Stimulated activated CD4-positive, alpha-beta T cell treated with anti-CD3 and anti-CD28 coated beads, Interleukin-15, amount 100 ng/mL, for 48 hours (primary cell): ENCODE measurements around the gene KCTD13.
"Not testable (repeated sequence)": the region's sequence is repeated elsewhere in the genome, so short reads cannot be mapped to it uniquely, and the experiment has no call there.

Experiments
- DNase-seq, 2 donors: peaks; one replicate each; pipeline ENCODE4 v3.0.0-alpha.2; 2020; ENCODE audit warnings: low read depth in 2 of 2

KCTD13 gene

DNA sequence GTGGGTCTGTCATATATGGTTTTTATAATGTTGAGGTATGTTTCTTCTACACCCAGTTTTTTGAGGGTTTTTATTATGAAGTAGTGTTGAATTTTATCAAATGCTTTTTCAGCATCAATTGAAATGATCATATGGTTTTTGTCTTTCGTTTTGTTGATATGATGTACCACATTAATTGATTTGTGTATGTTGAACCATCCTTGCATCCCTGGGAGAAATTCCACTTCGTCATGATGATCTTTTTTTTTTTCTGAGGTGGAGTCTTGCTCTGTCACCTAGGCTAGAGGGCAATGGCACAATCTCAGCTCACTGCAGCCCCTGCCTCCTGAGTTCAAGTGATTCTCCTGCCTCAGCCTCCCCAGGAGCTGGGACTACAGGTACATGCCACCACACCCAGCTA lies 21.9 kb upstream of the KCTD13 start:
- DNase-seq, result no peak

DNA sequence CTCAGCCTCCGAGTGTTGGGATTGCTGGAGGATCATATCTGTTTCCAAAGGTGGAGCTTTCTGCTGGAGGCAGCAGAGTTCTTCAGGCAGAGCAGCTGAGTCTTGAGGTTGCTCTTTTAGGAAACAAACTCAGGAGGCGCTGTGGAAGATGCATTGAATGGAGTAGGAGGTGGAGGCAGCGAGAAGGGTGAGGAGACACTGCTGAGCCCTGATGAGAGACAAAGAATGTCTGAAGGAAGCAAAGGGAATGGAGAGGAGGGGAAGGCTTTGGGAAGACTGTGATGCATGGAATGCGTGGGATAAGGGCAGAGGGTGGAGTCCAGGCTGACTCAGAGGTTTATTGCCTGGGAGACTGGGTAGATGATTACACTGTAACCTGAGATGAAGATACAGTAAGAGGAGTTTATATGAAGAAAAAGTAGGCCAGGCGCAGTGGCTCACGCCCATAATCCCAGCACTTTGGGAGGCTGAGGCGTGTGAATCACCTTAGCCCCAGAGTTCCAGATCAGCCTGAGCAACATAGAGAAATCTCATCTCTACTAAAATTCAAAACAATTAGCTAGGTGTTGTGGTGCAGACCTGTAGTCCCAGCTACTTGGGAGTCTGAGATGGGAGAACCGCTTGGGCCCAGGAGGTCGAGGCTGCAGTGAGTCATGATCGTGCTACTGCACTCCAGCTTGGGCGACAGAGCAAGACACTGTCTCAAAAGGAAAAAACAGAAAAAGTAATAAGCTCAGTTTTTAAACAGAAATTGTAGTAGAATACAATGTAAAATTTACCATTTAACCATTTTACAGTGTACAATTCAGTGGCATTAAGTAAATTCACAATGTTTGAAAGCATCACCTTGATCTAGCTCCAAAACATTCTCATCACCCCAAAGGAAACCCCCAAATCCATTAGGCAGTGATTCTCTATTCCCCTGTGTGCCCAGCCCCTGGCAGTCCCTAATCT lies 18.1 kb upstream of the KCTD13 start:
- DNase-seq, result no peak

DNA sequence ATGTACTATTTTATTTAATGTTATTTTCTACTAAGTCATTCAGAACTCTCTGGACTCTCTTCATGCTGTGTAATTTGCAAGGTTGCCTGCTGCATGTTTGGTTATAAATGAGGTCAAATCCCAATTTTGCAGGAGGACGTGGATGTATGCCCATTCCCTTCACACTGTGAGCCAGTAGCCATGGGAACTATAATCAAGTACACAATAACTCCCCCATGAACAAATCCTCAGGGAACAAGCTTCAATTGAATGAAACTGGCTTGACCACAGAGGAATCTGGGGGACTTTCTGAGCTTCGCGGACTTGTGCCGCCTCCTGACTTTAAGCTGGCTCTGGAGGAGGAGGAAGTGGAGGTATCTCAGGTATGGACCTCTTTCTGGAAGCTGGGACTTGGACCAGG lies 14.6 kb upstream of the KCTD13 start:
- DNase-seq, result no peak

DNA sequence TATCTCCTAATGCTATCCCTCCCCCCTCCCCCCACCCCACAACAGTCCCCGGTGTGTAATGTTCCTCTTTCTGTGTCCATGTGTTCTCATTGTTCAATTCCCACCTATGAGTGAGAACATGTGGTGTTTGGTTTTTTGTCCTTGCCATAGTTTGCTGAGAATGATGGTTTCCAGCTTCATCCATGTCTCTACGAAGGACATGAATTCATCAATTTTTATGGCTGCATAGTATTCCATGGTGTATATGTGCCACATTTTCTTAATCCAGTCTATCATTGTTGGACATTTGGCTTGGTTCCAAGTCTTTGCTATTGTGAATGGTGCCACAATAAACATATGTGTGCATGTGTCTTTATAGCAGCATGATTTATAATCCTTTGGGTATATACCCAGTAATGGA lies 5.7 kb upstream of the KCTD13 start:
- DNase-seq, result not testable (repeated sequence)

DNA sequence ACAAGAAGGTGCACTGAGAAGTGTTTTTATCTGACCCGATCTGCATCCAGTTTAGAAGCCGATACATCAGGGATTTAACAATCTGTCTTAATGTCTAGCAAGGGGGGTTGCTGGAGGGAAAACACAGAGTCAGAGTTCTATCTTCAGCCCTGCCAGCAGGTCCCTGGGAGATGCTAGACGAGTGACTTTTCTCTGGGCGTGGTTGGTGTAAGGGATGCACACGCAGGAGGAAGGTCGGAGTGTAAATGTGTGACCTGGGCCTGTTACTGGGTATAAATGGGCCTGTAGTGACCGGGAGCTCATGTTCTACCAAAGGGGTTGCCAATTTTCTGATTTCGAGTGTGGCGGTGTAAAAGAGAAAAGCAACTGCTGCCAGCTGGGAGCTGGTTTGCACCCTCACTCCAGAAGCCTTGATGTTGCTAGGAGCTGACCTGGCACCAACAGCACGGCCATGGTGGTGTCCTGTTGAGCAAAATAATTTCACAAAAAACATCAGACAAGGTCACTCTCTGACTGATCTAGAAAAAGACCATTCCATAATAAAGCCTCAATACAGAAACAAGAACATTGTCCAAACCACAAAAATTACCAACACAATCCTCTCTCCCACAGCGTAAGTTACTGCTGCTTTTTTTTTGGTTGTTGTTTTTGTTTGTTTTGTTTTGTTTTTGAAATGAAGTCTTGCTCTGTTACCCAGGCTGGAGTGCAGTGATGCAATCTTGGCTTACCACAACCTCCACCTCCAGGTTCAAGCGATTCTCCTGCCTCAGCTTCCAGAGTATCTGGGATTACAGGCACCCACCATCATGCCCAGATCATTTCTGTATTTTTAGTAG lies 1.3 kb upstream of the KCTD13 start:
- no peak for DNase-seq

DNA sequence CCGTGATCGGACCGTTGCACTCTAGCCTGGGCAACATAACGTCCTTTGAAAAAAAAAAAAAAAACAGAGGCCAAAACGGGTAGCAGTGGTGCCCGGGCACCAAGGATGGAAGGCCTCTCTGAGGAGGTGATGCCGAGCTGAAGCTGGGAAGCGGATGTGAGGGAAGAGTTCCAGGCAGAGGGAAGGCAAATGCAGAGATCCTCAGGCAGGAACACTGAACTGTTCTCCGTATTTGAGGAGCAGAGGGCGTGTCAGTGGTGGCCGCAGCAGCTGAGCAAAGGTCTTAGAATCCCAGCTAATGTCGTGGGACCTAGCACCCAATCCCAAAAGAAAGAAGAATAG lies 656 bp upstream of the KCTD13 start:
- no peak for DNase-seq

DNA sequence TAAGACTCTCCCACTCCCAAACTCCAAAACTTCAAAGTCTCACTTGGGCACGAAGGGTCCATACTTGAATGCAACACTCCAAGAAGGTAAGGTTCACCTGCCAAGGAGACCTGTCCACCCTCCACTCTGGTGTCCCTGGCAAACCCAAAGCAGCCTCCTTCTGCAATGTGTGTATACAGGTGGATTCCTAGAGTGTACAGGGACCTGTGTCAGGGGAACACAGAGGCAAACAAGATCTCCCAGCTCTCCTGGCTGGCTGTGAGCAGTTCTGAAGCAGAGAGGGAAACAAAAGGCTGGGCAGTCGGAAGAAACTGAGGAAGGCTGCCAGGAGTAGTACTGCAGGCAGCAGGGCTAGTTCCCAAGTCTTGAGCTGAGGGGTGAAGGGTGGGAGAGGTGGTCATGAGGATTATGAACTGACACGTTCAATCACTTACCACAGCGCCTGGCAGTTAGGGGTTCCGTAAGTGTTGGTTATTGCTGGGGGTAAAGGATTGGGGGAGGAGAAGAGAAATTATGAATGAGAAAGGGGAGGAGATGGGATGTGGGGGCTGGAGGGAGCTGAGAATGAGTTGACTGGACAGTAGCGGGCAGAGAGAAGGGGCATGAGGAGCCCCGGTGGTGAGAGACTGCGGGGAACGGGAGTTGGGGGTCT lies 795 bp downstream of the KCTD13 start:
- DNase-seq, result no peak

DNA sequence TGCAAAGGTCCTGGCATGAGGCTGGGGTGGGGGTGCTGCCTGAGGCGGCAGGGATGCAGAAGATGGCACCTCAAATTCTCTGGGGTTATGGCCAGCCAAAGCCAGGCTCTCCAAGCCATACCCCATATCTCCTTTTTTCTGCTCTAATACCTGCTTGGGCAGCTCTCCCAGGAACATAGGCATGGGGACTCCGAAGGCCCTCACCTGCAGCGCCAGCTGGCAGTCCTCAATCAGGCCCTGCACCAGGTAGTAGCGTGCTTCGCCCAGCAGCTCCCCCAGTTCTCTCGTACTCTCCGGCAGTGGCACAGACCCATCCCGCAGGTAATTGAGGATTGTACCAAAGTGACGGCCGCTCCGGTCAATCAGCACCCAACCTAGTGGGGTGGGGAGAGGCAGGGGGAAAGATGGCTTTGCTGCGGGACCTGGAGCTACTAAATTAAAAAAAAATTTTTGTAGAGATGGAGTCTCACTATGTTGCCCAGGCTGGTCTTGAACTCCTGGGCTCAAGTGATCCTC lies 3.0 kb downstream of the KCTD13 start:
- no peak for DNase-seq

DNA sequence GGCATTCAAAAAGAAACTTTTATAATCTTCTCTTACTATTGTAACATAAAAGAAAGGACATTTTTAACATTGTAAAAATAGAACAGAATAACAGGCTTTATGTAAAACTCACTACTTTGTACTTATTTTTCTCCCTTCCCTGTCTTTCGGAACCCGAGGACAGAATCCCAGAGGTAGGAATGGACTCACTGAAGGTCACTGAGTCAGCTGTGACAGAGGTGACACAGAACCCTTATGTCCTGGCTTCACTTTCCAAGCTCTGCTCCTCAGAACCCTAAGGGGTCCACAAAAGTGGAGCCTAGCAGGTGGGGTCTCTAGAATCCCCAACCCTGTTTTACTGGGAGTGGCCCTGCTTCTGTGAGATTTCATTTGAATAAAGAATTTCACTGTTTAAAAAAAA lies 3.7 kb downstream of the KCTD13 start:
- DNase-seq, result no peak

DNA sequence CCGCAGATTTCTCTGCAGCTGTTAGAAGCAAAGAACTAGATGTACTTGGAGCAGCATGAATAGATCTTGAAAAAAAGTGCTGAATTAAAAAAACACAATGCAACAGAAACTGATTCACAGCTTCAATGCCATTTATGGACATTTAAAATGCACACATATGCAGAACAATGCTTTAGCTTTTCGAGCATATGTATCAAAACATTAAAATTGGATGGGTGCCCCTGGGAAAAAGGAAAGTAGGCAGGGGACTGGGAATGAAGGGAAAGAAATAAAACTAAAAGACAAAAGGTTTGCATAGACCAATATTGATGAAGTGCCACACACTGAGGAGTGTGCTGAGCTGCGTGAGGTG lies 5.0 kb downstream of the KCTD13 start:
- DNase-seq, result no peak

DNA sequence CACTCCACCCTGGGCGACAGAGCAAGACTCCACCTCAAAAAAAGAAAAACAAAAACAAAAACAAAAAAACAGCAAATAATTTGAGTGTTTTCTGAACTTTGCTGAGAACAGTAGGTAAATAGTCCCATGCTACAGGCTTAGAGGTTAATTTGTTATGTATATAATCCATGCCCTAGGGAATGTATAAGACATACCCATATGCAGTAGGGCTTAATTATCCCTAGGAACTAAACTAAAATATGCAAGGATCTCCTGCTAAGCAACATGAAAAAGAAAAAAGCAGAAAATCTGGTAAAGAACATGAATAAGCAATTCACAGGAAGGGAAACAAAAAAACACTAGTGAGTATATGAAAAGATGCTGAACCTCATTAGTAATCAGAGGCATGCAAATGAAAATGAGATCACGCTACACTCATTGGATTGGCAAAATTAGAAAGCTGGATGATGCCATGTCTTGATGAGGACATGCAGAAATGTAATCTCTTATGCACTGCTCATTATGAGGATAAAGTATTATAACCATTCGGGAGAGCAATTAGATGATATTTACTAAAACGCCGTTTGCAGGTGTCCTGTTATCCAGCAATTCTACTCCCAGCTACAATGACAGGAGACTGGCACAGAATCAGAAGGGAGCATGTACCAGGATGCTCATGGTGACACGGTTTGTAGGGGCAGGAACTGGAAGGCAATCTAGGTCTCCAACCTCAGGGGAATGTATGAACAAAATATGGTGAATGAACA lies 5.6 kb downstream of the KCTD13 start:
- DNase-seq, result no peak

DNA sequence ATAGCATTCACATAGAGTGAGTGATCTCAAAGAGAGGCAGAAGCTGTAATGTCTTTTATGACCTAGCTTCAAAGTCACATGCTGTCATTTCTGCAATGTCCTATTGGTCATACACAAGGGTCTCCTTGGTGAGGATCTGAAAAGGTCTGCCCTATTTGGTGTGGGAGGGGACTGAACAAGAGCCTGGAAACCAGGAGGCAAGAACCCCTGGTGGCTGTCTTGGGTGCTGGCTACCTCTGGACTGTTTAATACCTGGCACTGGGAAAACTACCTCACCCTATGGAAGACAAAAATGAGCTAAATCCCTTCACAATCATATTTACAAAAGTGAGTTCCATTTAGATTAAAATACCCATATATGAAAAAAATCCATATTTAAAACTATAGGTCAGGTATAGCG lies 9.0 kb downstream of the KCTD13 start:
- DNase-seq, result no peak

DNA sequence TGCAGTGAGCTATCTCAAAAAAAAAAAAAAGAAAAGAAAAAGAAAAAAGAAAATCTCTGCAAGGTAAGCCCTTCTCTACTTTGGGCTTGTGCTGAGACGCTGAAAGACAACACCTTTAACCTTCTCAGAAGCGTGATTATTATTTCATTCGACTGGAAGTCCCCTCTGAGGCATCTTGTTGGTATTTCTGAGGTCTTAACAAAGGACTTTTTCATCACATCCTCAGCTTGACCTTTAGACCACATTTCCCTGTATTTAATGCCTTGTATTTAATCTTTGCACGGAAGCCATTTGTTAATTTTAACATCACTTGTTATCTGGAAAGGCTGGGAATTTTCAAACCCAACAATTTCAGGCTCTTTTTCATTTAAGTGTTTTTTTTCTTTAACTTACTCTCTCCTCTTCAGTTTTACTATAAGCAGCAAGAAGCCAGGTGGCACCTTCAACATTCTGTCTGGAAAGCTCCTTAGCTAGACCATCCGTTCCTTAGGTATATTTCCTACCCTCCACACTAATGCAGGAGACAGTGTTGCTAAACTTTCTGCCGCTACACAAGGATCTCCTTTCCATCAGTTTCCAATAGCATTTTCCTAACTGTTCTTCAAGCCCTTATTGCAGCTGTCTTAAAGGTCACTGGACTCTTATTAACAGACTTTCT lies 10.3 kb downstream of the KCTD13 start:
- no peak for DNase-seq

DNA sequence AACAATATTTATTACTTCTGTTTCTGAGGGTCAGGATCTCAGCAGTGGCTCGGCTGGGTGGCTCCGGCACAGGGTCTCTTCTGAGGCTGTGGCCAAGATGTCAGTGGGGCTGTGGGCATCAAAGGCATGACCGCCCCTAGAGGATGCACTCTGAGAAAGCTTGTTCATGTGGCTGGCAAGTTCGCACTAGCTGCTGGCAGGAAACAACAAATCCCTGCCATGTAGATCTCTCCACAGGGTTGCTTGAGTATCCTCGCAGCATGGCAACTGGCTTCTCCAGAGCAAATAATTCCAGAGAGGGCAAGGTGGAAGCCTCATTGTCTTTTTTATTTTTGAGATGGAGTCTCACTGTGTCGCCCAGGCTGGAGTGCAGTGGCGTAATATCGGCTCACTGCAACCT lies 12.5 kb downstream of the KCTD13 start:
- no peak for DNase-seq

DNA sequence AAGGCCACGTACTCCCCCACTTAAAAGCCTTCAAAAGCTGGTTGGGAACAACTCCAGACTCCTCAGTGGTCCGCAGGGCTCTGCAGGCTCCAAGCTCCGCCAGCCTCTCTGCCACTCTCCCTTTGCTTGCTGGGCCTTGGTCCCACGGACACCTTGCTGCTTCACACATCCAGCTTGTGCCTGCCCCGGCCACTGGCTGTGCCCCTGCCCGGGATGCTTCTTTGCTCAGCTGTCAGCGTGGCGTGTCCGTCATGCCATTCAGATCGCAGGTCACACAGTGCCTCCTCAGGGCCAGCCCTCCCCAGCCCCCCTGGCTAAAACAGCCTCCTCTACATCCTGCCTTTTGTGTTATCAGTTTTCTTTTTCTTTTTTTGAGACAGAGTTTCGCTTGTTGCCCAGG lies 13.9 kb downstream of the KCTD13 start:
- no peak for DNase-seq

DNA sequence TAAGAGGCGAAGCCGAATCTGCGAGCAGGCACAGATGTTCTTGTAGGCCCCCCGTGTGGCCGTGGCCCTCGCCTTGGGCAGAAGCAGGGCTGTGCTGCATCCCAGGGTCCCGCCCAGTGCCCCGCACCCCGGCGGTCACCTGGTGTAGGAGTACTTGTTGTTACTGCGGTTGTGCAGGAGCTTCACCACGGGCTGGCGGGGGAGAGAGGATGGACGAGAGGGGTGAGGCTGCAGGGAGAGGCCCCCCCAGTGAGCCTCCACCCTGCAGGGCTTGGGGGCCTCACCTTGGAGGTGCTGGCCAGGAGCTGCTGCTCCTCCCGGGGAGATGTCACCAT lies 14.4 kb downstream of the KCTD13 start:
- no peak for DNase-seq

DNA sequence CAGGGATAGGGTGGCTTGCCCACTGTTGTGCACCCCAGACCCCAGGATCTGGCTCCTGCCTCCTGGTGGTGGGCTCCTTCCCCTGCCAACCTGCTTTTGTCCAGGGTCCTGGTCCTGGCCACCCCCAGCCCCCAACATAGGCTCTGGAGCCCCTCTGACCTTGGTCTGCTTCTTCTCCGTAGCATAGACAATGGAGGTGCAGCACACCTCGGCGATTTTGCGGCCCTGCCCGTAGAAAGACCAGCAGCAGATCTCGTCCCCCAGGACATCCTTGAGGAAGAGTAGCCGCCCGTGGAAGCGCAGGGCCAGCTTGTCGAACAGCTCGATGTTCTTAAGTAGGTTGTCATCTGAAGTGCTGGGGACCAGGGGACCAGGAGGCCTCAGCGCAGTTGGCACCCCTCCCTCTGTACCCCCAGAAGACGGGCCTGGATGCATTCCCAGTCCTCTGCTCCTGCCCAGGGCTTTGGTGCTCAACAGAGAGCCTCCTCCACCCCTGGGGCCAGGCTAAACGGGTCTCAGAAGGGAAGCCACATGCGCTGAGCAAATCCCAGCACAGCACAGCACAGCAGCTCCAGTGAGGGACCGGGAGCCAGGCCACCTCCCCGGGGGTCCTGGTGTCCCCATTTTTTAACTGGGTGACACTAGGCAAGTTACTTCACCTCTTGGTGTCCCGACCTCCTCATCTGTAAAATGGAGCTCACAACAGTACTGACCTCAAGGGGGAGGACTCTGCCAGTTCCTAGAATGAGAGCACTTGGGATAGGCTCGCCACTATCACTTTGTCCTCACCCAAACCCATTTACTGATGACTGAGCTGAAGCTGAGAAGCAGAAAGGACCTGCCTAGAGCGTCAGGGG lies 15.0 kb downstream of the KCTD13 start:
- no peak for DNase-seq

DNA sequence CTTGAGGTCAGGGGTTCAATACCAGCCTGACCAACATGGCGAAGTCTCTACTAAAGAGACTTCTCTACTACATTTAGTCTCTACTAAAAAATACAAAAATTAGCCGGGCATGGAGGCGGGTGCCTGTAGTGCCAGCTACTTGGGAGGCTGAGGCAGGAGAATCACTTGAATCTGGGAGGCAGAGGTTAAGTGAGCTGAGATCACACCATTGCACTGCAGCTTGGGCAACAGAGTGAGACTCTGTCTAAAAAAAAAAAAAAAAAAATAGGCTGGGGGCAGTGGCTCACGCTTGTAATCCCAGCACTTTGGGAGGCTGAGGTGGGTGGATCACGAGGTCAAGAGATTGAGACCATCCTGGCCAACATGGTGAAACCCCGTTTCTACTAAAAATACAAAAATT lies 16.2 kb downstream of the KCTD13 start:
- not testable (repeated sequence) for DNase-seq

DNA sequence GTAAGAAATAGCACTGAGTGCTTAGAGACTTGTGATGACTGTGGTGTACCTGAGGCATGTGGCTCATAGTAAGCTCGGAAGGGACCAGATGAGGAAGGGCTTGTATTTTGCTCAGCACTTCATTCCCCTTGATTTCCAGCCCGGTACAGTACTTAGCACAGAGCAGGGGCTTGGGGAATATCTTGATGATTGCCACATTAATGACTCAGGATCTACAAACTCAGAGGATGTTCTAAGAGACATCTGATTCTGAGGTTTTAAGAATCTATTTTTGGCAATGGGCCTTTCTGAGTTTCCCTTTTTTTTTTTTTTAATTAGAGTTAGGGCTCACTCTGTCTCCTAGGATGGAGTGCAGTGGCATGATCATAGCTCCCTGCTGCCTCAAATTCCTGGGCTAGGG lies 16.6 kb downstream of the KCTD13 start:
- no peak for DNase-seq

DNA sequence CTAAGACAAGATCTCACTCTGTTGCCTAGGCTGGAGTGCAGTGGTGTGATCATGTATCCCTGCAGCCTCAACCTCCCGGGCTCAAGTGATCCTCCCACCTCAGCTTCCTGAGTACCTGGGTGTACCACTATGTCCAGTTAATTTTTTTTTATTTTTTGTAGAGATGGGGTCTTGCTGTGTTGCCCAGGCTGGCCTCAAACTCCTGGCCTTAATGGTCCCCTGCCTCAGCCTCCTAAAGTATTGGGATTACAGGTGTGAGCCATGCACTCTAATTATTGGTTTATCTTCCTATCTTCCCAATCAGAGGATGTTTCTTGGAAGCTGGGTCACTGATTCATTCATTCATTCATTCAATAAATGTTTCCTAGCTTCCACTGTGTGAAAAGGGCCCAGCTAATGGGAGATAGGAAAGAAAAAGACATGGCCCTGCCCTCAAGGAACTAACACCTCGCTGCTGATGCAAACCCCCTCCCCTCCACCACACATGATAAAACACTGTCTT lies 17.3 kb downstream of the KCTD13 start:
- no peak for DNase-seq
